HCT116 (cell line): ENCODE measurements around the gene NAB2. TPM values are rescaled to one million over a fixed set of nuclear protein-coding genes. Genes with fewer than 3 reads are reported as not detected.

ENCODE experiments used
- ATAC-seq: fragments of 200-7000 bp; cut with Tn5 transposase; 2 replicates; pipeline ENCODE4 v1.9.1; 2020; ENCODE audit warnings: mild to moderate bottlenecking, moderate library complexity
- BruUV-seq: library from RNA; stranded (reverse); fragments of 400-500 nt; replicated peaks from 2 replicates; lab custom pipeline; 2021; lab: Mats Ljungman, UMichigan
- CTCF ChIA-PET: fragments of 300-600 bp; sonication (Branson Sonifier 250); formaldehyde crosslinking; loops from one replicate; lab custom pipeline; 2021; ENCODE audit warnings: antibody characterized with exemption; lab: Charles Lee
- POLR2A ChIA-PET: fragments of 300-600, 350-600 bp; sonication (Branson Sonifier 250); formaldehyde crosslinking; loops from one replicate; lab custom pipeline; 2021; ENCODE audit warnings: antibody characterized with exemption; lab: Charles Lee
- RAD21 ChIA-PET, 2 experiments: fragments of 300-600 bp; sonication (Branson Sonifier 250); formaldehyde crosslinking; loops; one replicate each; lab custom pipeline; 2023; ENCODE audit warnings: low total read pairs in 2 of 2; ENCODE audit not compliant: uncharacterized antibody in 2 of 2, unreplicated experiment in 2 of 2, low non-redundant PET in 1 of 2; lab: Charles Lee
- DNase-seq: peaks from one replicate; pipeline ENCODE4 v3.0.0-alpha.2; 2010; ENCODE audit warnings: low read depth, low spot score
- H2AFZ ChIP-seq: fragments of 200-600 bp; shearing (Covaris generic), sonication (generic); 2 replicates; pipeline ENCODE4 v1.6.1; 2017; ENCODE audit warnings: low read depth, mixed run types, mixed read lengths, antibody characterized with exemption, low read length; ENCODE audit not compliant: poor library complexity, severe bottlenecking
- H3K27ac ChIP-seq: 2 replicates; pipeline ENCODE4 v1.5.1; 2012; ENCODE audit warnings: low read depth, low read length
- H3K27me3 ChIP-seq: fragments of 200-600 bp; sonication (generic); 2 replicates; pipeline ENCODE4 v1.6.1; 2016; ENCODE audit warnings: mixed run types, low read length, mixed read lengths; ENCODE audit not compliant: insufficient read depth
- H3K36me3 ChIP-seq, 2 experiments: fragments of 200-500 bp in 1 of 2; fragments of 200-600 bp in 1 of 2; sonication (Bioruptor generic) in 1 of 2; sonication (generic) in 1 of 2; 2 replicates each; pipeline versions ENCODE4 v1.5.1 to v1.6.1; 2014 to 2016; ENCODE audit warnings: low read length in 2 of 2, inconsistent platforms in 1 of 2, mixed read lengths in 1 of 2, mixed run types in 1 of 2; ENCODE audit not compliant: insufficient read depth in 2 of 2, control insufficient read depth in 1 of 2
- H3K4me1 ChIP-seq, 2 experiments: fragments of 200-600 bp in 1 of 2; sonication (generic) in 1 of 2; 2 replicates each; pipeline versions ENCODE4 v1.5.1 to v1.6.1; 2012 to 2017; ENCODE audit warnings: low read length in 2 of 2, inconsistent platforms in 1 of 2, mild to moderate bottlenecking in 1 of 2, mixed read lengths in 1 of 2, mixed run types in 1 of 2, moderate library complexity in 1 of 2; ENCODE audit not compliant: insufficient read depth in 2 of 2, control insufficient read depth in 1 of 2
- H3K4me2 ChIP-seq: fragments of 200-600 bp; sonication (generic); 2 replicates; pipeline ENCODE4 v1.6.1; 2017; ENCODE audit warnings: mixed run types, low read length, mixed read lengths
- H3K4me3 ChIP-seq, 2 experiments: fragments of 200-600 bp in 1 of 2; sonication (generic) in 1 of 2; replicated peaks in 1 of 2; 2 replicates each; pipeline ENCODE4 v1.5.1; 2011 to 2016; ENCODE audit warnings: low read length in 2 of 2, control low read depth in 1 of 2, low read depth in 1 of 2, mild to moderate bottlenecking in 1 of 2, mixed read lengths in 1 of 2, mixed run types in 1 of 2
- H3K79me2 ChIP-seq: fragments of 200-600 bp; sonication (generic); 2 replicates; pipeline ENCODE4 v1.6.1; 2017; ENCODE audit warnings: mild to moderate bottlenecking, mixed run types, low read length, moderate library complexity, mixed read lengths; ENCODE audit not compliant: insufficient read depth
- H3K9ac ChIP-seq: fragments of 200-600 bp; sonication (generic); 2 replicates; pipeline ENCODE4 v1.6.1; 2016; ENCODE audit warnings: low read length, mixed read lengths
- H3K9me2 ChIP-seq: fragments of 200-600 bp; sonication (generic), shearing (Covaris generic); 2 replicates; pipeline ENCODE4 v1.6.1; 2017; ENCODE audit warnings: mixed run types, mild to moderate bottlenecking, moderate library complexity; ENCODE audit not compliant: insufficient read depth
- H3K9me3 ChIP-seq, 2 experiments: fragments of 200-500 bp in 1 of 2; fragments of 200-600 bp in 1 of 2; sonication (Bioruptor generic) in 1 of 2; sonication (generic) in 1 of 2; 2 replicates each; pipeline ENCODE4 v1.6.1; 2014 to 2017; ENCODE audit warnings: low read length in 2 of 2, mixed read lengths in 2 of 2, inconsistent platforms in 1 of 2, low read depth in 1 of 2, mild to moderate bottlenecking in 1 of 2, mixed run types in 1 of 2, moderate library complexity in 1 of 2; ENCODE audit not compliant: control insufficient read depth in 1 of 2, insufficient read depth in 1 of 2
- H4K20me1 ChIP-seq: fragments of 200-600 bp; sonication (generic), shearing (Covaris generic); 2 replicates; pipeline ENCODE4 v1.6.1; 2017; ENCODE audit warnings: mixed run types, mild to moderate bottlenecking, moderate library complexity; ENCODE audit not compliant: insufficient read depth
- ATF3 ChIP-seq: IDR thresholded peaks from 2 replicates; pipeline ENCODE4 v1.6.1; 2012
- EGR1 ChIP-seq: IDR thresholded peaks from 2 replicates; pipeline ENCODE4 v1.6.1; 2012; ENCODE audit warnings: low read depth
- ELF1 ChIP-seq: IDR thresholded peaks from 2 replicates; pipeline ENCODE4 v1.6.1; 2012; ENCODE audit warnings: low read depth, borderline replicate concordance
- EZH2 ChIP-seq: fragments of 200-600 bp; sonication (generic); IDR thresholded peaks from 2 replicates; pipeline ENCODE4 v1.6.1; 2017; ENCODE audit warnings: antibody characterized with exemption, mixed run types
- EZH2phosphoT487 ChIP-seq: fragments of 200-600 bp; IDR thresholded peaks from 2 replicates; pipeline ENCODE4 v1.6.1; 2018; ENCODE audit warnings: antibody characterized with exemption, borderline replicate concordance
- FOSL1 ChIP-seq: IDR thresholded peaks from 2 replicates; pipeline ENCODE4 v1.6.1; 2012; ENCODE audit warnings: low read depth
- JUND ChIP-seq: IDR thresholded peaks from 2 replicates; pipeline ENCODE4 v1.6.1; 2012
- MAX ChIP-seq: IDR thresholded peaks from 2 replicates; pipeline ENCODE4 v1.6.1; 2012
- POLR2AphosphoS5 ChIP-seq: IDR thresholded peaks from 2 replicates; pipeline ENCODE4 v1.6.1; 2011; ENCODE audit warnings: mild to moderate bottlenecking, low read depth, low read length, moderate library complexity
- RAD21 ChIP-seq: IDR thresholded peaks from 2 replicates; pipeline ENCODE4 v1.6.1; 2012; ENCODE audit warnings: low read depth, mild to moderate bottlenecking
- REST ChIP-seq: IDR thresholded peaks from 2 replicates; pipeline ENCODE4 v1.6.1; 2012; ENCODE audit warnings: low read depth
- SRF ChIP-seq: IDR thresholded peaks from 2 replicates; pipeline ENCODE4 v1.6.1; 2012; ENCODE audit warnings: low read depth
- YY1 ChIP-seq: IDR thresholded peaks from 2 replicates; pipeline ENCODE4 v1.6.1; 2011; ENCODE audit warnings: low read length, low read depth, moderate library complexity, mild to moderate bottlenecking; ENCODE audit not compliant: insufficient replicate concordance; ENCODE audit errors: extremely low read depth
- intact Hi-C: fragments of 100-400 bp; cut with micrococcal nuclease; formaldehyde crosslinking; loops from 2 replicates; pipeline ENCODE4 v1.10.0; 2022
- total RNA-seq: library from RNA; stranded (reverse); gene quantifications from one replicate; pipeline ENCODE4 v1.2.1, GENCODE V29; 2021; ENCODE audit not compliant: unreplicated experiment

NAB2 gene
- total RNA-seq, 1 experiment from 2014 or later, result 77.1 TPM

DNA sequence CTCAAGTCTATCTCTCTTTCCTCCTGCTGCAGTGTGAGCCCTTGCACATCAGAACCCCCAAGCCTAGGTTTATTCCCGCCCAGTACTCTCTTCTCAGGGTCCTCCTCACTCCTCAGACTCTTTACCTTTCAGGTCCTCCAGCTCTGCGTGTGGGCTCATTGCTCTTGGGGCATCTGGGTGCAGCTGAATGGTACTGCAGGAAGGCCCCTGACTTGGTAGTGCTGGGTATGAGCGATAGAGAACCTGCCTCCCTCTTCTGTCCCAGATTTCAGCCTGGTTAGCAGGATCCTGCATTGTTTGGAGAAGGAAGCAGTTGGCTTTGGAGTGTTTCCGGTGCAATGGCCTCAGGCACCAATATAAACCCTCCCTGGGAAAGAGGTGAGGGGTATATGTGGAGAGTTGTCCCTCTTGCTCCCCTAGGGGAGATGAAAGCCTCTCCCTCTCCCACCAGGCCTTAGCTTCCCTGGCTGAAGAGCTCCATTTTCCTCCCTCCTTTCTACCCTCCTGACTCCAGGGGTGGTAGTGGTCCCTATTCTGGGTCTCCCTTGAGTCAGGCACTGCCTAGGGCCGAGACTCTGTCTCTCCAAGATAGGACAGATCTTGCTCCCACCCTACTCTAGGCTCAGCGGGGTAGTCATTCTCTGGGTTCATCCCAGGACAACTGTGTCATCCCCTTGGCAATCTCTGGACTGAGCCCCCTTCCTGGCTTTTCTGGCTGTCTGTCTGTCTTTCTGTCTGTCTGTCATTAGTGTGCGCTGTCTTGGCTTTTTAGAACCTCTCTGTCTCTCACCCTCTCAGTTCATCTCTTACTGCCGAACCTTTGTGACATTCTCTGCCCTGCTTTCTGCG lies 43.2 kb downstream of the NAB2 start:
- POLR2A ChIA-PET, result no interaction called here
- RAD21 ChIA-PET, result no interaction called here
- H3K4me1 ChIP-seq, result peaks cover under 1 to 33% of the 10 kb centered on the region in 2 experiments
- H3K9ac ChIP-seq, result no peak overlapping the region
- no peak for DNase-seq
- no peak overlapping the region for H2AFZ ChIP-seq
- no TSS peak for BruUV-seq
- H3K4me3 ChIP-seq, result no peak overlapping the region
- H3K36me3 ChIP-seq, result no peaks in the 10 kb centered on the region
- CTCF ChIA-PET, result no interaction called here
- no peak for ATAC-seq
- no peaks in the 10 kb centered on the region for H3K27me3 ChIP-seq
- no peaks in the 10 kb centered on the region for H3K9me2 ChIP-seq
- intact Hi-C loops, result no loop called here
- no peaks in the 10 kb centered on the region for H3K79me2 ChIP-seq
- H4K20me1 ChIP-seq, result no peaks in the 10 kb centered on the region
- no peak overlapping the region for H3K27ac ChIP-seq
- no peaks in the 10 kb centered on the region for H3K9me3 ChIP-seq
- TF ChIP-seq RAD21 (no peak), FOSL1 (no peak), SRF (no peak), ATF3 (no peak), POLR2AphosphoS5 (no peak), EZH2phosphoT487 (no peak), REST (no peak), YY1 (no peak), ELF1 (no peak), MAX (no peak), EGR1 (no peak), JUND (no peak), EZH2 (no peak)
- H3K4me2 ChIP-seq, result no peak overlapping the region
